Fibroblast of skin of left biceps (primary cell): Measurements from ENCODE around the gene FKBP6.
"Not testable (repeated sequence)": the region's sequence is repeated elsewhere in the genome, so short reads cannot be mapped to it uniquely, and the experiment has no call there.

ENCODE experiments used
- DNase-seq, 2 experiments: peaks; one replicate each; pipeline ENCODE4 v3.0.0-alpha.2; 2013; ENCODE audit warnings: low read depth in 2 of 2

FKBP6 gene

GRCh38 chr7:73324081-73324845, 3.7 kb upstream of the FKBP6 start:
- DNase-seq = not testable (repeated sequence)

GRCh38 chr7:73325424-73325823, 2.5 kb upstream of the FKBP6 start:
- DNase-seq = not testable (repeated sequence)

- DNase-seq = not testable (repeated sequence)
Measured at GRCh38 chr7:73327449-73327848, 512 bp upstream of the FKBP6 start.

GRCh38 chr7:73328696-73329095, 735 bp downstream of the FKBP6 start:
- DNase-seq = no peak

- DNase-seq = no peak
Measured at GRCh38 chr7:73329861-73330581, 2.1 kb downstream of the FKBP6 start.

- DNase-seq = no peak
Measured at GRCh38 chr7:73330772-73331171, 2.8 kb downstream of the FKBP6 start.

GRCh38 chr7:73332447-73332846, 4.5 kb downstream of the FKBP6 start:
- no peak for DNase-seq

- no peak for DNase-seq
Measured at GRCh38 chr7:73338321-73338720, 10.4 kb downstream of the FKBP6 start.

- no peak for DNase-seq
Measured at GRCh38 chr7:73340514-73340913, 12.6 kb downstream of the FKBP6 start.

GRCh38 chr7:73341877-73342276, 13.9 kb downstream of the FKBP6 start:
- DNase-seq = peak; percentile 14 to 20

- DNase-seq = peak; percentile 15 to 17
Measured at GRCh38 chr7:73342645-73343044, 14.7 kb downstream of the FKBP6 start.

GRCh38 chr7:73343671-73344380, 15.9 kb downstream of the FKBP6 start:
- no peak for DNase-seq

- DNase-seq = no peak
Measured at GRCh38 chr7:73345538-73345937, 17.6 kb downstream of the FKBP6 start.

- DNase-seq = no peak
Measured at GRCh38 chr7:73345951-73346350, 18.0 kb downstream of the FKBP6 start.

- no peak for DNase-seq
Measured at GRCh38 chr7:73349763-73350162, 21.8 kb downstream of the FKBP6 start.

- no peak for DNase-seq
Measured at GRCh38 chr7:73350306-73351068, 22.5 kb downstream of the FKBP6 start.

GRCh38 chr7:73351447-73352167, 23.6 kb downstream of the FKBP6 start:
- no peak for DNase-seq

GRCh38 chr7:73352784-73353183, 24.8 kb downstream of the FKBP6 start:
- no peak for DNase-seq

- no peak for DNase-seq
Measured at GRCh38 chr7:73353243-73353642, 25.3 kb downstream of the FKBP6 start.

GRCh38 chr7:73354196-73354595, 26.2 kb downstream of the FKBP6 start:
- no peak for DNase-seq

GRCh38 chr7:73354821-73355220, 26.9 kb downstream of the FKBP6 start:
- DNase-seq = no peak
